Bronchial epithelial cell (primary cell): ENCODE data around the gene MED19. TPM values are rescaled to one million over a fixed set of nuclear protein-coding genes. Genes with fewer than 3 reads are reported as not detected.

ENCODE experiments used
- DNase-seq: peaks from one replicate; pipeline ENCODE4 v3.0.0-alpha.2; 2010; ENCODE audit warnings: low read depth
- FAIRE-seq: peaks from 2 replicates; lab custom pipeline; 2011; peaks lifted over from hg19 to GRCh38; lab: Jason Lieb, UNC
- H3K27me3 ChIP-seq: 2 replicates; pipeline ENCODE4 v1.5.1; 2011; ENCODE audit warnings: low read length; ENCODE audit not compliant: control insufficient read depth, insufficient read depth
- H3K36me3 ChIP-seq: 2 replicates; pipeline ENCODE4 v1.5.1; 2011; ENCODE audit warnings: low read length; ENCODE audit not compliant: control insufficient read depth, insufficient read depth
- H3K4me3 ChIP-seq: 2 replicates; pipeline ENCODE4 v1.5.1; 2011; ENCODE audit warnings: mild to moderate bottlenecking, low read depth, low read length, control low read depth
- total RNA-seq: library from RNA; depleted of rRNA; stranded (reverse); fragments of >200 nt; gene quantifications from 2 replicates; pipeline ENCODE4 v1.2.1, GENCODE V29; 2014
- TF ChIP-seq, protein P1 (sequence below): IDR thresholded peaks from 2 replicates; pipeline ENCODE4 v1.5.1; 2011; ENCODE audit warnings: mild to moderate bottlenecking, moderate library complexity, low read length, control low read depth, inconsistent platforms; ENCODE audit not compliant: insufficient read depth, severe bottlenecking

Gene MED19
- total RNA-seq, 1 donor from 2014 or later, result 13.2 TPM

GRCh38 chr11:57657194-57658022 lies 54.6 kb downstream of the MED19 start, which contains the start of gene CLP1:
CLP1 (plus strand) TSS chr11:57657762; CDS start chr11:57659477, 1,715 bp downstream.
- H3K4me3 ChIP-seq, result peak within 1 kb of the TSS; percentile 47
- peaks cover 14% of the 10 kb centered on the region for H3K36me3 ChIP-seq
- peak; percentile 98 for DNase-seq
- no peaks in the 10 kb centered on the region for H3K27me3 ChIP-seq
- no peak for FAIRE-seq
- TF ChIP-seq, protein P1, sequence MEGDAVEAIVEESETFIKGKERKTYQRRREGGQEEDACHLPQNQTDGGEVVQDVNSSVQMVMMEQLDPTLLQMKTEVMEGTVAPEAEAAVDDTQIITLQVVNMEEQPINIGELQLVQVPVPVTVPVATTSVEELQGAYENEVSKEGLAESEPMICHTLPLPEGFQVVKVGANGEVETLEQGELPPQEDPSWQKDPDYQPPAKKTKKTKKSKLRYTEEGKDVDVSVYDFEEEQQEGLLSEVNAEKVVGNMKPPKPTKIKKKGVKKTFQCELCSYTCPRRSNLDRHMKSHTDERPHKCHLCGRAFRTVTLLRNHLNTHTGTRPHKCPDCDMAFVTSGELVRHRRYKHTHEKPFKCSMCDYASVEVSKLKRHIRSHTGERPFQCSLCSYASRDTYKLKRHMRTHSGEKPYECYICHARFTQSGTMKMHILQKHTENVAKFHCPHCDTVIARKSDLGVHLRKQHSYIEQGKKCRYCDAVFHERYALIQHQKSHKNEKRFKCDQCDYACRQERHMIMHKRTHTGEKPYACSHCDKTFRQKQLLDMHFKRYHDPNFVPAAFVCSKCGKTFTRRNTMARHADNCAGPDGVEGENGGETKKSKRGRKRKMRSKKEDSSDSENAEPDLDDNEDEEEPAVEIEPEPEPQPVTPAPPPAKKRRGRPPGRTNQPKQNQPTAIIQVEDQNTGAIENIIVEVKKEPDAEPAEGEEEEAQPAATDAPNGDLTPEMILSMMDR, result no peak

- TF ChIP-seq, protein P1, result no peak
- DNase-seq (no peak), FAIRE-seq (no peak)
- peaks cover 14% of the 10 kb centered on the region for H3K36me3 ChIP-seq
- no peaks in the 10 kb centered on the region for H3K27me3 ChIP-seq
- H3K4me3 ChIP-seq, result peak overlapping the region; percentile 47
Observed at GRCh38 chr11:57656885-57657193, 55.2 kb downstream of the MED19 start.

Other genes starting within 250 kb of the MED19 start
- 1.0 and 1.3 TPM in 2 replicates for gene SLC43A1, start 196.5 kb downstream of the MED19 start, total RNA-seq
- gene TIMM10, start 181.5 kb downstream of the MED19 start, total RNA-seq, result 71.2 and 86.9 TPM in 2 replicates
- not detected in 2 replicates for gene SMTNL1, start 174.6 kb downstream of the MED19 start, total RNA-seq
- gene UBE2L6, start 144.5 kb downstream of the MED19 start, total RNA-seq, result 7.4 and 13.6 TPM in 2 replicates
- gene SERPING1, start 114.5 kb downstream of the MED19 start, total RNA-seq, result 1.3 and 2.0 TPM in 2 replicates
- gene YPEL4, start 62.3 kb downstream of the MED19 start, total RNA-seq, result 0.26 TPM in 1 of 2 replicates, not detected in the other
- gene CLP1, start 54.5 kb downstream of the MED19 start, total RNA-seq, result 15.7 and 28.2 TPM in 2 replicates
- 30.3 and 43.5 TPM in 2 replicates for gene ZDHHC5, start 44.1 kb downstream of the MED19 start, total RNA-seq
- 70.5 and 71.3 TPM in 2 replicates for gene TMX2, start 378 bp upstream of the MED19 start, total RNA-seq
- gene SELENOH, start 29.3 kb upstream of the MED19 start, total RNA-seq, result 89.4 and 139 TPM in 2 replicates
- not detected in 2 replicates for gene BTBD18, start 39.6 kb upstream of the MED19 start, total RNA-seq
- 131 and 227 TPM in 2 replicates for gene CTNND1, start 49.6 kb upstream of the MED19 start, total RNA-seq